Thyroid gland (tissue), 4 donors: ENCODE results near the gene C3orf80.

ENCODE experiments used
- POLR2A ChIP-seq, 2 donors: fragments of 450-650 bp; IDR thresholded peaks; one replicate each; pipeline ENCODE4 v1.6.1; 2017; ENCODE audit warnings: antibody characterized with exemption in 2 of 2, mild to moderate bottlenecking in 2 of 2, moderate library complexity in 1 of 2
- TF ChIP-seq, protein P1 (sequence below), 6 experiments: fragments of 200-600 bp in 3 of 6; fragments of 450-650 bp in 3 of 6; sonication (generic) in 3 of 6; IDR thresholded peaks; one replicate each; pipeline ENCODE4 v1.5.1; 2016 to 2019; ENCODE audit warnings: antibody characterized with exemption in 6 of 6, mild to moderate bottlenecking in 2 of 6, inconsistent platforms in 1 of 6, moderate library complexity in 1 of 6

DNA sequence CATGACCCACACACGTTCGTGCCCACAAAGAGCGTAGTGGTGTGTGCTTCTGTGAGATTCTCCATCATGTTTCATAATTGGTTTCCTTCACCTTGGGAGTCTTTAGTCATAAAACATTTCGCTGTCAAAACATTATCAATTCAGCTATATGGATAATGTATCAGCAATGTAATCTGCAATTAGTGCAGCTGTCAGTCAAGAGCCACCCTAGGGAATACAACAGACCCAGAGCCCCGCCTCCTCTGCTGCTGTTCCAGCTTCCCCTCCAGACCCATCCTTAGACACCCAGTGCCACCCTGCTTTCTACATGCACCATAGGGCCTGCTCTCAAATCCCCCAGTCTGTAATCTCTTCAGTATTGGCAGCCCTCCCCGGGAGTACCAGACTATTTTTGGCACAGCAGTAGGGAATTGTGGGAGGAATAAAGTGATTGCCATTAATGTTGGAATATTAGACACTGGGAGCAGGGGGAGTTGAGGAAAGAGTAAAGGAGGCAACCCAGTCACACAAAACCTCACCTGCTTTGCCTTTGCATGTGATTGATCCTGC, 31.5 kb upstream of the C3orf80 start:
- TF ChIP-seq, protein P1, sequence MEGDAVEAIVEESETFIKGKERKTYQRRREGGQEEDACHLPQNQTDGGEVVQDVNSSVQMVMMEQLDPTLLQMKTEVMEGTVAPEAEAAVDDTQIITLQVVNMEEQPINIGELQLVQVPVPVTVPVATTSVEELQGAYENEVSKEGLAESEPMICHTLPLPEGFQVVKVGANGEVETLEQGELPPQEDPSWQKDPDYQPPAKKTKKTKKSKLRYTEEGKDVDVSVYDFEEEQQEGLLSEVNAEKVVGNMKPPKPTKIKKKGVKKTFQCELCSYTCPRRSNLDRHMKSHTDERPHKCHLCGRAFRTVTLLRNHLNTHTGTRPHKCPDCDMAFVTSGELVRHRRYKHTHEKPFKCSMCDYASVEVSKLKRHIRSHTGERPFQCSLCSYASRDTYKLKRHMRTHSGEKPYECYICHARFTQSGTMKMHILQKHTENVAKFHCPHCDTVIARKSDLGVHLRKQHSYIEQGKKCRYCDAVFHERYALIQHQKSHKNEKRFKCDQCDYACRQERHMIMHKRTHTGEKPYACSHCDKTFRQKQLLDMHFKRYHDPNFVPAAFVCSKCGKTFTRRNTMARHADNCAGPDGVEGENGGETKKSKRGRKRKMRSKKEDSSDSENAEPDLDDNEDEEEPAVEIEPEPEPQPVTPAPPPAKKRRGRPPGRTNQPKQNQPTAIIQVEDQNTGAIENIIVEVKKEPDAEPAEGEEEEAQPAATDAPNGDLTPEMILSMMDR (IDR thresholded peaks at IDR 0.05): no peak
- no peak for TF ChIP-seq POLR2A (IDR thresholded peaks at IDR 0.05)
